AG04450 (cell line): ENCODE measurements around the gene CDKN2C. TPM values are rescaled to one million over a fixed set of nuclear protein-coding genes. Genes with fewer than 3 reads are reported as not detected.

Source experiments
- CTCF ChIA-PET: fragments of 300-600, 350-600 bp; formaldehyde crosslinking; extraction: SDS; loops from one replicate; lab custom pipeline; 2022; ENCODE audit warnings: antibody characterized with exemption, inconsistent platforms; lab: Charles Lee
- POLR2A ChIA-PET: fragments of 350-600 bp; formaldehyde crosslinking; extraction: SDS; loops from one replicate; lab custom pipeline; 2021; ENCODE audit warnings: antibody characterized with exemption, inconsistent platforms; lab: Yijun Ruan, JAX
- DNase-seq: peaks from one replicate; pipeline ENCODE4 v3.0.0-alpha.2; 2011; ENCODE audit warnings: low read depth, low spot score
- H3K27ac ChIP-seq: one replicate; pipeline ENCODE4 v1.5.1; 2012; ENCODE audit warnings: low read depth, low read length, control low read depth
- H3K27me3 ChIP-seq: one replicate; pipeline ENCODE4 v1.6.0; 2012; ENCODE audit warnings: low read length; ENCODE audit not compliant: control insufficient read depth, insufficient read depth
- H3K4me3 ChIP-seq: 2 replicates; pipeline ENCODE4 v1.5.1; 2011; ENCODE audit warnings: mild to moderate bottlenecking, low read depth, low read length, control low read depth
- H3K9me3 ChIP-seq: 2 replicates; pipeline ENCODE4 v1.5.1; 2012; ENCODE audit warnings: low read length; ENCODE audit not compliant: control insufficient read depth, insufficient read depth
- CTCF ChIP-seq: IDR thresholded peaks from 2 replicates; pipeline ENCODE4 v1.5.1; 2011; ENCODE audit warnings: low read depth, low read length, control low read depth, inconsistent platforms
- polyA plus RNA-seq: library from polyadenylated mRNA; depleted of rRNA; stranded (reverse); fragments of >200 nt; gene quantifications from 2 replicates; pipeline ENCODE4 v1.2.3, GENCODE V29; 2011

The CDKN2C gene
- polyA plus RNA-seq, 1 experiment = 12.5 TPM

DNA sequence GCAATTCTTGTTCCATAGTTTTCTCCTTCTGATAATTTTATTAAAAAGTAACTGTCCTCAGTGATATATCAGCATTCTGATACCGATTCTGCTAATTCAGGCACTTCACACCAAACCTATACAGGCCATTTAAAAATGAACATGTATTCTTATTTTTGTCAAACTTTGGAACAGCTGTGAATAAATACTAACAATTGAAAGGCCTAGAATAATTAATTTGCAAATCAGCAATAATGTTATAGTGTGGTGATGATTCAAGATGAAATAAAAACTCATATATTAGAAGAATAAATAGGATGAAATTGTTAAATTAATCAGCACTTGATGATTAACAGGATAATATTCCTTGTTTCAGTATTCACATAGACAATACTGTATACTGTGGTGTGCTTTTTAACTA is 9.9 kb downstream of the CDKN2C start:
- DNase-seq = no peak
- H3K4me3 ChIP-seq = no peak overlapping the region
- ChIA-PET POLR2A (no interaction called here), CTCF (no interaction called here)
- no peaks in the 10 kb centered on the region for H3K27me3 ChIP-seq
- no peak overlapping the region for H3K27ac ChIP-seq
- TF ChIP-seq CTCF = no peak
- H3K9me3 ChIP-seq = no peaks in the 10 kb centered on the region

GRCh38 chr1:50980505-50980904 is 10.5 kb downstream of the CDKN2C start:
- ChIA-PET CTCF (no interaction called here), POLR2A (no interaction called here)
- Histone ChIP-seq H3K27ac (no peak overlapping the region), H3K9me3 (no peaks in the 10 kb centered on the region), H3K4me3 (no peak overlapping the region), H3K27me3 (no peaks in the 10 kb centered on the region)
- DNase-seq = no peak
- TF ChIP-seq CTCF = no peak

DNA sequence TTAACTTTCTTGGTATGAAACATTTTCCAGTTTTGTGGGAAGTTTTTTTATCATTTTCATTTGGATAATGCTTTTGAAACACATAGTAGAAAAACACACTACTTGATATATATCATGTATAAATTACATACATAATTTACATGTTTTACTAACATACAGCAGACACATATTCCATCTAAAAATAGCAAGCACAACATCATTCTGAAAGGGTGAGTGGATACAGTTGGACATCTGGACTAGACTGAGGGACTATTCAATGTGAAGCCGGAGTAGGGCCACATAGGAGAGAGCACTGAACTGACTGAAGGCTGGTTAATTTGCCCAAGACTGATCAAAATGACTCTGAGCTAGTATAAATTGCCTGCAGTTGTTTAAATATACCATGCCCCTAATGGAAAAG is 11.7 kb downstream of the CDKN2C start:
- Histone ChIP-seq H3K4me3 (no peak overlapping the region), H3K27me3 (no peaks in the 10 kb centered on the region), H3K27ac (no peak overlapping the region), H3K9me3 (no peaks in the 10 kb centered on the region)
- POLR2A ChIA-PET = no interaction called here
- CTCF ChIA-PET = no interaction called here
- no peak for DNase-seq
- TF ChIP-seq CTCF = no peak

DNA sequence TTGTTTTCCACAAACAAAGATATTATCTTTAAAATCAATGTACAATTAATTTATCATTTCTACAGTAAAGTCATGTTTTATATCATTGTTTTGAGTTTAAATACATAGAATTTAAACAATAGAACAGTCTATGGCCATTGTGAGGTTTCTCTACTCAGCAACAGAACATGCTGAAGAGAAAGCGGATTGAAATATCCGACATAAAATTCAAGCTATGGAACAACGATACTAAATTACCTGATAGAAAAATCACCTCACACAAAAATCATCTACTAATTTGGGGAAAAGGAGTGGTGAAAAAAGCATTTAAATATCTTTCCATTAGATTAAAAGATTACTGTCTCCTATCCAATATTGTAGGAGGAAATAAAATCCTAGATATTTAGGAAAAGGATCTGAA is 12.6 kb downstream of the CDKN2C start:
- H3K27me3 ChIP-seq = no peaks in the 10 kb centered on the region
- no peak overlapping the region for H3K4me3 ChIP-seq
- TF ChIP-seq CTCF = no peak
- no peak for DNase-seq
- no peak overlapping the region for H3K27ac ChIP-seq
- ChIA-PET POLR2A (no interaction called here), CTCF (no interaction called here)
- no peaks in the 10 kb centered on the region for H3K9me3 ChIP-seq

DNA sequence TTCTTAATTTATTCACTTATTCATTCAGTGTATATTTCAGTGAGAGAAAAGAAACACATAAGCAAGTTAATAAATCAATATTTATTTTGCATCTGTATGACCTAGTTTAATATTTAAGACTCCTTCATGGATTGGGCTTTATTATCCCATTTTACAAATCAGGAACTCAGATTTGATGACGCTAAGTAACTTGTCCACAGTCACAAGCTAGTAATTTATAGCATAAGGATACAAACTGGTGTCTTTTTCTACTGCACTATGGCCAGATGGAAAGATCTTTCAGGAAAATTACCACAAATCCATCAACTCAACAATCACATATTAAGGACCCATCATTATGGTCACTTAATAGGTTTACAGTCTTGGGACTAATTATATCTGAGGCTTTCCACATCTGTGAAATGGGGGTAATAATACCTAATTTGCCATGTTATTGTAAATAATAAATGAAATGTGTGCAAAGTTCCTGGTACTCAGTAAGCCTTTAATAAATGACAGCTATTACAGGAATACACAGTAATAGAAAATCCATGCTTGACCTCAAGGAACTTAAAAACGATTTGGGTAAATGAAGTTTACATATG is 13.3 kb downstream of the CDKN2C start:
- H3K27ac ChIP-seq = no peak overlapping the region
- no peaks in the 10 kb centered on the region for H3K9me3 ChIP-seq
- H3K27me3 ChIP-seq = no peaks in the 10 kb centered on the region
- H3K4me3 ChIP-seq = no peak overlapping the region
- TF ChIP-seq CTCF = no peak
- POLR2A ChIA-PET = no interaction called here
- DNase-seq = no peak
- CTCF ChIA-PET = no interaction called here
